Measurements from ENCODE around the gene ARHGAP45.
"Not testable (repeated sequence)": the region's sequence is repeated elsewhere in the genome, so short reads cannot be mapped to it uniquely, and the experiment has no call there.

The ARHGAP45 gene

DNA sequence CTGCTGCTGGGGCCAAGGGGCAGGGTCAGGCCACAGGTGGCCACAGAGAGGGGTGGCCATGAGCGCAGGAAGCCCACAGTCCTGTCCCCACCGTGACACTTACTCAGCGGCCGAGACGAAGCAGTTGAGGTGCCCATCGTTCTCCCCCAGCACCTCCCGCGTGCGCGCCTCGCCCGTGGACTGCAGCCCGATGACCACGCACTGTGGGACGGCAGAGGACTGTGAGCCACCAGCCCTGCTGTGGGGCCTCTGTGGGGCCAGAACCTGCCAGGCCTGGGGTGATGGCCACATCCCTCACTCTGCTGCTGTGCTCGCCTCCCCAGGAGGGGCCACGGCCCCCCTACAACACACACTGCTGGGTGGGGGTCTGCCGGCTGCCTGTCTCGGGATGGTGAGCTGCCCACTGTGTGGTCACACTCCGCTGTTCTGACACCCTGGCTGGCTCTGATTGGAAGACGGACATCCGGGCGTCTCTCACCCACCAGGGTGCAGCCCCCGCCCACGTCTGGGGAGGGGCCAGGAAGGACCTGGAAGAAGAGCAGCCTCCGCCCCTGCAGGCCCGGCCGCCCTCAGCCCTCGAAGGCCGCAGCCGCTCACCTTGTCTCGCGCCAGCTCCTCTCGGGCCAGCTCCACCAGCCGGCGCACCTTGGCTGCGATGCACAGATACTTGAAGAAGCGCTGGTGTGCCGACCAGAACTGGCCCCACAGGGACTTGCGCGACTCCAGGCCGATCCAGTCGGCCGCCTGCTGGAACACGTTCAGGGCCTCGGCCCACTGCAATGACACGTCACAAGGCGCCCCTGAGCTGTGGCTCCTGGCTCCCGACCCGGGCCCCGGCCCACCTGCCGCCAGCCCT, 50.0 kb downstream of the ARHGAP45 start:
- no peak for DNase-seq (ENCODE audit: low spot score)

DNA sequence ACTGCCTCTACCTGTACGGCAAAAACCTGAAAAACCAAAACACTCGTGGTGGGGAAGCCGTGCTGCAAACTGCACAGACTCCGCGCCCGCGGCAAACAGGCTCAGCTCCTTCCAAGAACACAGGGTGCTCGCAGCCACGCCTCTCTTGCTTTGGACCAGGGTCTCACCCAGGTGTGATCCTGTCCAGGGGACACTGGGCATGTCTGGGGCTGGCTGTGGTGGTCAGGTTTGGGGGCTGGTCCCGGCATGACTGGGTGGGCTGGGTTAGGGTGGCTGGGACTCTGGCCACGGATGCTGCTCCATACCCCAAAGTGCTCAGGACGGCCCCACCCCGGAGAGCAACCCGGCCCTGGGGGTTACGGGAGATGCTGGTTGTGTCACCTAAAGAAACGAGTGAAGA, 50.7 kb downstream of the ARHGAP45 start:
- no peak for DNase-seq (ENCODE audit: low spot score)

DNA sequence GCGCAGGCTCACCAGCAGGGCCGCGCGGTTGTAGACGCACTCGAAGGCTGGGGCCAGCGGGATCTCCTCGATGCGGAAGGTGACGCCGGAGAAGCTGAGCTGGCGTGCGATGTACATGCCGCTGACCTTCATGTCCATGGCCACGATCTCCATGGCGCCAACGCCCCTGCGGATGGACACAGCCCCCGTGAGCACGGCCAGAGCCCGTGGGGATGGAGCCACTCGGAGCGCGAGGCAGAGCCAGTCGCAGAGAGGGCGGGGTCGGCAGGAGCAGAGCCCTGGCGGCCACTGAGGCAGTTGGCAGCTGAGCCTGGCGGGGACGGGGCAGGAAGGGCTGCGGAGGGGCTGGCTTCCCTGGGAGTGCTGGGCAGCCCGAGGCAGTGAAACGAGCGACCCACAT, 52.0 kb downstream of the ARHGAP45 start:
- no peak for DNase-seq (ENCODE audit: low spot score)

DNA sequence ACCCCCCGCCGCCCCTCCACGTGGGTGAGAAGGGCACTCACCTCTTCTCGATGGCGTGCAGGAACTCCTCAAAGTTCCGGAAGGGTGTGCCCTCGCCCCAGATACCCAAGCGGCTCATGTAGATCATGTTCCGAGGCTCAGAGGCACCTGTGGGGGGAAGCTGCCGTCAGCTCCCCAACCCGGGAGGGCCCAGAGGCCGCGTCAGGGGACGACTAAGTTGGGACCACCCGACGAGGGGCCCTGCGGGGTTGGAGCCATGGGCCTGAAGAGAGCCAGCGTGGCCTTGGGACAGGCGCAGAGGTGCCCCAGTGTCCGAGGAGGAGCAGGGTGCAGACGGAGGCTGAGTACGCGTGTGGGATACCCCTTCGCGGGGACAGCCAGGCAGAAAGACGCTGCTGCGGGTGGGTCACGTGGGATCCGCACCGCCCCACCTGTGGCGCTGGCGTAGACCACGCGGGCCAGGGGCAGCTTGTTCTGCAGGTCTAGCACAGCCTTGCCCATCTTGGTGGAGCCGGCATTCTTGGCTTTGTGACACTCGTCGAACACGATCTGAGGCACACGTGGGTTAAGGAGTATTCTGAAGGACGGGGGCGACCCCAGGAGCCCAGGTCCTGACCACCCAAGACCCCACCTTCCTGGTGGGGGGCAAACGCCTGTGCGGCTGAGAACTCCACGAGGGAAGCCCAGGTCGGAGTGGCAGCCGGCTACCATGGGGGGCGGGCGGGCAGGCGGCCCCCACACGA, 52.7 kb downstream of the ARHGAP45 start:
- DNase-seq (ENCODE audit: low spot score), result no peak

DNA sequence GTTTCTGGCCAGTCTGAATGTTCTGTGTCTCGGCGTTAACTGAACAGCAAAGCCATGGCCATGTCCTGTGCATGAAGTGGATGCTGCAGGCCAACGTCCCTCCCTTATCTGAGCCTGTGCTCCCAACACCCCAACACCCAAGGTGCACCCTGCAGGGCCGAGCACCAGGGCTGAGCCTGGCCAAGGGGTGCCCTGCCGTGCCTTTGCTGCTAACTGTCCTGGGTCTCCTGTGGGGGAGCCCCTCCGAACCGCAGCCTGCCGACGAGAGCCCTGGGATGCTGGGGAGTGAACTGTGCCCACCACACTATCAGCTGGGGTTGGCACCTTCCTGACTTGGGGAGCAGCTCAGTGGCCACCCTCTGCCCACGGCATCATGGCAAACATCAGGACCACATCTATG, 54.4 kb downstream of the ARHGAP45 start:
- DNase-seq (ENCODE audit: low spot score), result no peak

DNA sequence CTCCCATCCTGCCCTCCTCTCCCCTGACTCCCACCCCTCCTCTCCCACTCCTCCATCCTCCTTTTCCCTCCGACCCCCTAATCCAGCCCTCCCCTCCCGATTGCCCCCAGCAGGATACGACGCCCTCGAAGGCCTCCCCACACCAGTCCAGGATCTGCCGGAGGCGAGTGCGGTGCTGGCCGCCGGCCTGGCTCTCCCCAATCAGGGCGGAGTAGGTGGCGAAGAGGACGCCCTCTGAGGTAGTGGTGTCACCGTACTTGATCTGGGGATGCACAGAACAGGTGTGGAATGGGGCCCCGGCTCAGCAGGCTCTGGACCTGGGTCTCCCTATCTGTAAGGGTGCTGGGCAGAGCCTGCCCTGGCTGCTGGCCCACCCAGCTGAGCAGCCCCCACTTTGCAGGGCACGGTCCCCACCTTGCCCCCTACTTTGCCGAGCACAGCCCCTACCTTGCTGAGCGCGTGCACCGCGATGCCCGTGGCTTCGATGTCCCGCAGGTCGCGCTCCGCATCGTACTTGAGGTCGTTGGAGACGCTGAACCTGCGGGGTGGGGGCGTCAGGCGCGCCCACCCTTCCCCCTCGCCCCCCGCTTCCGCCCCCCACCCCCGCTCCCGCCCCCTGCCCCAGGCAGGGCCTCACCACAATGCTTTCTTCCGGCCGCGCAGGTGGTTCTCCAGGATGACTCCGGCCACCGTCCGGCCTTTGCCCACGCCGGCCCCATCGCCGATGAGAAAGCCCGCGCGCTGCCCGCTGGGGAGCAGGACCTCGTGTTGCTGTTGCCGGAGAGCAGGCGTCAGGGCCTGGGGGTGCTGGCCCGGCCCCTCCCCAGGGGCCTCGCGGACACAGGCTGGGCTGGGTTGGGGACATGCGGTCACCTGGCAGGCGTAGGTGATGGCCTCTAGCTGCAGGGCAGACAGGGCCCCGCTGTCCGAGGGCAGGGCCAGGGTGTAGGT, 55.3 kb downstream of the ARHGAP45 start:
- no peak for DNase-seq (ENCODE audit: low spot score)

DNA sequence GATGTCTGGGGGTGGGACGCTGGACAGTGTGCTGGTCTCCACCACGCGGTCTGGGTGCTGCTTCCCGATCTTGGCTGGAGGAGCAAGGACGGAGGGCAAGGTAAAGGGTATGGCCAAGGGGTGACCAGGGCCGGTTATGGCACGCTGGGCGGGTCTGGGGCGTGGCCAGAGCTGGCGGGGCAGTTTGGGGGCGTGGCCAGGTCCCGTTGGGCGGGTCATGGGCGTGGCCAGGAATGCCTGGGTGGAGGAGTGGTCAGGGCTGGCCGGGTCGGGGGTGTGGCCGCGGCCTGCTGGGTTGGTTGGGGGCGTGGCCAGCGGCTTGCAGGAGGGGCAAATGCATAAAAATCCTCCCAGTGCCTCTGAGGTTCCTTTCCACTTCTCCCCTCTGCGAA, 56.0 kb downstream of the ARHGAP45 start:
- DNase-seq (ENCODE audit: low spot score), result peak; percentile 94

DNA sequence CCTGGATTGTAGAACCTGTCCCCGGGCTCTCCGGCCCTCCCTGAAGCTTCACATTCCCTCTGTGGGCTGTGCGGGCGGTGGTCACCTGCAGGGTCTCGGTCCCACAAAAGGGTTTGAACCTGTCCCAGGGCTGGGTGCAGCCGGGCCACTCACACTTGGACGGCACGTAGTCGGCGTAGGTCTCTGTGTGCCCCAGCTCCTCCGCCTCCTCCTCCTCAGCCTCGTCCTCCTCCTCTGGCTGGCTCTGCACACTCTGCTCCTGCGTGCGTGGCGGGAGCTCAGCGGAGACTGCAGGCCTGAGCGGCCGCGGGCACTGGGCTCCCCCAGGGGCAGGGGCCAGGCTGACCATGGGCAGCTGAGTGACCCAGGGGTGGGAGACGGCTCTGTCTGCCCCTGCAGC, 56.4 kb downstream of the ARHGAP45 start:
- no peak for DNase-seq (ENCODE audit: low spot score)

DNA sequence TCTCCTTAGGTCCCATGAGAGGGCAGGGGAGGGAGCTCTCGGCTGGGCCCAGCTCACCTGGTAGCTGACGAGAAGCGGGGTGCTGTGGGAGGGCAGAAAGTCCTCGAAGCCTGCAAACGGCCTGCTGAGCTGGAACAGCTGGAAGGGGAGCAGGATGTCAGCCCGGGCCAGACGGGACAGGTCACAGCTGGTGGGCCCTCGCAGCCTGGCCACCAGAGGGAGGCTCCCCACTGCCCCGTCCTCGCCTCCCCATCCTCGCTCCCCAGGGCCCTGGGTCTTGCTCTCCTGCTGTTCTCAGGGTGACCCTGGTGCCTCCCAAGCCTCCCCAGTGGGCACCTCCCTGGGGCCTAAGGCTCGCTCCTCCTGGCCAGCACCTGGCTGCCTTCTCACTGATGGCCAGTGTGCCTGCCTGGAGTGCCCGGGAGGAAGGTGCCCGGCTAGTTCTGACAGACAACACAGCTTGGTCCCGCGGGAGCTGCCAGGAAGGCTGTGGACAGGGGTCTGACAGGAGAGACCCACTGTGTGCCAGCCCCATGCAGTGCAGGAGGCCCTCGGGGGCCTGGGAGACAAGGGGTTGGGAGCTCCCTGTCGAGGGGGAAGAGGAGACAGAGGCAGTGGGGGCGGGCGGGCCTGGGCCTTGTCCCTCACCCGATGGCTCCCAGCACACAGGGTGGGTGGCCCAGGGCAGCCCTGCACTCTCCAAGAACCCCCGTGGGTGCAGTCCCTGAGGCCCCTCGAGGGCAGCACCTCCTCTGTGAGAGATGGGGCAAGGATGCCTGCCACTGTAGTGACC, 57.1 kb downstream of the ARHGAP45 start:
- DNase-seq (ENCODE audit: low spot score), result no peak

DNA sequence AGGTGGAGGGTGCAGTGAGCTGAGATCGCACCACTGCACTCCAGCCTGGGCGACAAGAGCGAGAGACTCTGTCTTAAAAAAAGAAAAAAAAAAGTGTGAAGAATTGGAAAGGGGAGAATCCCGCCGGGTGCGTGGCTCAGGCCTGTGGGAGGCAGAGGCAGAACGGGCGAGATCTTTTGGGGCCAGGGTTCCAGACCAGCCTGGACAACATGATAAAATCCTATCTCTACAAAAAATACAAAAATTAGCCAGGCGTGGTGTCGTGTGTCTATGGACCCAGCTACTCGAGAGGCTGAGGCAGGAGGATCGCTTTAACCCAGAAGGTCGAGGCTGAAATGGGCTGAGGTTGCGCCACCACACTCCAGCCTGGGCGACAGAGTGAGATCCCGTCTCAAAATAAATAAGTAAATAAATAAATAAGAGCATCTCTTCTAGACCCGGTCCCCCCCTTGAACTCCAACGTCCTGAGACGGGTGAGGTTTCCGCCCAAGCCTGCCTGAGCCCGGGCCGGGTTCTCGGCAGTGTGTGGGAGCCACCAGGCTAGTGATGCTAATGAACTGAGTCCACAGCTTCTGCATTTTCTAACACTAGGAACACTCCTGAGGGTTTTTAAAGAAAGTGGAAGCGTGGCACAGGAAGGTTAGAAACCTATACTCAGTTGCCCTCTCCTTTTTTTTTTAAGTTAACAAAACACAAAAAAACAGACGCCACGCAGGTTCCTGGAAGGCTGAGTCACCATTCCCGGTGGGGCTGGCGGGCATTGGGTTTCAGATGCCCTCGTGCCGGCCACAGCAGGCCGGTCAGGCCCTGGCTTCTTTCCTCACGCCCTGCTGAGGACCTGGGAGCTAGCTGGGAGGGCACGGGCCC, 58.9 kb downstream of the ARHGAP45 start:
- no peak for DNase-seq (ENCODE audit: low spot score)

DNA sequence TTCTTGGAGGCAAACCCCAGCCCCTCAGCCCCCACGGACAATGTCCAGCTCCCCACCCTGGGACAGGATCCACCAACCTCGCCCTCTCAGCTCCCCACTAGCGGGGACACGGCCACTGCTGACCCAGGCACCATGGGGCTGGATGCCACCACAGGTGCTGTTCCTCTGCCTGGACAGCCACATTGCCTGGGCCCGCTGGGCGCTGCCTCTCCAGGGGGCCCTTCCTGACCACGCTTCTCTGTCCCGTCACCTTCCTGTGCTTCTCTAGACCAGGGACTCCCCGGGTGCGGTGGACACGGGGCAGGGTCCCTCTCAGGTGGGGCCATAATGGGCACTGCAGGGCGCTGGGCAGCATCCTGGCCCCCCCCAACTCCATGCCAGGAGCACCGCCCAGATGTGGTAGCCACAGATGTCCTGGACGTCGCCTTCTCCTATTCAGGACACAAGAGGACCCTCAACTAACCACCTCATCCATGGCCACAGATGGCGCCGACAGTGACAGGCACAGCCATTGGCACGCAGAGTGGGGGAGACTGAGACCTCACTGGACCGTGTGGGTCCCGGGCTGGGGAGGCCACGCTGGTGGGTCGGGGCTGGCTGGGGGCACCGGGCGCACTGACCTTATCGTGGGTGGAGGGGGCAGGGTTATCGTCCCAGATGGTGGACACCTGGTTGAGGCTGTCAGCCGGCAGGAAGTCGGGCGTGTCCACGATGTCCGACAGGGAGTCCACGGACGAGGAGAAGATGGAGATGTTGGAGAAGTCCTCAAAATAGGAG, 60.2 kb downstream of the ARHGAP45 start:
- no peak for DNase-seq (ENCODE audit: low spot score)

DNA sequence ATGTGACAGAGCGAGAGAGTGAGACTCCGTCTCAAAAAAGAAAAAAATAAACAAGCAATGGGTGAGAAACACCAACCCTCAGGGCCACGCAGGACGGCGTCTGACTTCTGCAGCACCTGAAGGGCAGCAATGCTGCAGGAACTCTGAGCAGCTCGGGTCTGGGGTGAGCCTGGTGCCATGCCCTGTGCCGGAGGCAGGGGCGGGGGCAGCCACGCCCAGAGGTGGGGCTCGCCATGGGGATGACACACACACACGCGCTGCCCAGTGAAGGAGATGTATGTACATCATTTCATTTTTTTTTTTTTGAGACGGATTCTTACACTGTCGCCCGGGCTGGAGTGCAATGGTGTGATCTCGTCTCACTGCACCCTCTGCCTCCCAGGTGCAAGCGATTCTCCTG, 61.1 kb downstream of the ARHGAP45 start:
- no peak for DNase-seq (ENCODE audit: low spot score)

DNA sequence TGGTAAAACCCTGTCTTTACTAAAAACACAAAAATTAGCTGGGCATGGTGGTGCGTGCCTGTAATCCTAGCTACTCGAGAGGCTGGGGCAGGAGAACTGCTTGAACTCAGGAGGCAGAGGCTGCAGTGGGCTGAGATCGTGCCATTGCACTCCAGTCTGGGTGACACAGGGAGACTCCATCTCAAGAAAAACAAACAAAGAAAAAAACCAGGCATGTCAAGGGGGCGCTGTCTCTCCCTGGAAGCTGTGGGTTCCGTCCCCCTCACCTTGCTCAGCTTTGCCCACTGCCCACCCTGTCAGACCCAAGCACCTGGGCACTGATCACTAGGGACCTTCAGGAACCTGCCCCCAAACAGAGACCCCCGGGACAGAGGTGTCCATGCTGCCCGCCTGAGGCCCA, 62.1 kb downstream of the ARHGAP45 start:
- not testable (repeated sequence) for DNase-seq (ENCODE audit: low spot score)

DNA sequence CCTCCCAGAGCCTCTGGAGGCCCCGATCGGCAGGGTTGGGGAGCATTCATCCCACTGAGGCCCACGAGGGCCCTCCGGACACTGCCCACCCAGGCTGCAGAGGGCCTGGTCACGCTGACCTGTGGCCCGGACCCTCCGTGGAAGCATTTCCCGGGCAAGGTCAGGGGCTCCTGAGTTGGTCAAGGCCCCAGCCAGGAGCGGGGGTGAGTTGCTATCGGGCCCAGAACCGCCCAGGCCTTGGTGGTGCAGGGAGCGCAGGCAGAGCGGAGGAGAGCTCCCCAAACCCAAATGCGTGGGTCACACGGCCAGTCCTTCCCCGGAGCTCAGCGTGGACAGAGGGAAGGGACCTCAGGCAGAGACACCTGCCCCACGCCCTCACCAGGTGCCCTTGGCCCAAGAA, 62.6 kb downstream of the ARHGAP45 start:
- DNase-seq (ENCODE audit: low spot score), result no peak

DNA sequence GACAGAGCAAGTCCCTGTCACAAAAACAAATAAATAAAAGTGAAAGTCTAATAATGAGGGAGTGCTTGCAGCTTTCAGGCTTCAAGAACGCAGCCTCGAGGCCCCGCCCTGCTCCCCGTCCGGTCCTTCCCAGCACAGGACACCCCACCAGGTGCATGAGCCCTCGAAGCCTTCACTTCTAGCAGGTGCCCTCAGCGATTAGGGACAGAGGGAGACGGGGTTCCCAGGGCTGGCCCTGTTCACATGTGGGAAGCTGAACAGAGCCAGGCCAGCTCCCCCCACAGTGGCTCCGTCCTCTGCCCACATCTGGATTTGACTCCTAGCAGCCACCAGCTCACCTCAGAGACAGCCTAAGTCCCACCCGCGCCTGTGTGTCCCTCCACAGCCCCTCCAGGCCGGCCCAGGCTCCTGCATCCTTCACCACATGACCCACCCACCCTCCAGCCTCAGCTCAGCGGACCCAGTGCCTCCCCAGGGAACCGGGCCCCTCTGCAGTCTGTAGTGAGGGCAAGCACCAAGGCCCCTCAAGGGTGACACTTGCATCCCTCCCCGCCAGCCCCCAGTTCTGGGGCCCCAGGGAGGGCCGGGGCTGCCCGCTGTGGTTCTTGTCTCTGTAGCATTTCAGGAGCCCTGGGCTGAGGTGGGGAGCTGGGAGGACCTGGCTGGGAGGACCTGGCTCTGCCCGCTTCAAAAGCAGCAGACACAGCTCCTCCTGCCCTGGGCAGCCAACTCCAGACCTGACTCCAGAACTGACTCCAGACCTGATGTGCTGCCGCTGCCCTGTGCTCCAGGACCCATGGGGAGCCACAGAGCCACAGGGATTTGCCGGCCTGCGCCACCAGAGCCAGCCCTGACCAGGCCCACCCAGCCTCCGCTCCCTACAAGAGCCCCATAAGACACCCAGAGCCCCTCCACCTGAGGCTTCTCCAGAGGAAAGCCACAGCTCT, 64.1 kb downstream of the ARHGAP45 start:
- DNase-seq (ENCODE audit: low spot score), result no peak

DNA sequence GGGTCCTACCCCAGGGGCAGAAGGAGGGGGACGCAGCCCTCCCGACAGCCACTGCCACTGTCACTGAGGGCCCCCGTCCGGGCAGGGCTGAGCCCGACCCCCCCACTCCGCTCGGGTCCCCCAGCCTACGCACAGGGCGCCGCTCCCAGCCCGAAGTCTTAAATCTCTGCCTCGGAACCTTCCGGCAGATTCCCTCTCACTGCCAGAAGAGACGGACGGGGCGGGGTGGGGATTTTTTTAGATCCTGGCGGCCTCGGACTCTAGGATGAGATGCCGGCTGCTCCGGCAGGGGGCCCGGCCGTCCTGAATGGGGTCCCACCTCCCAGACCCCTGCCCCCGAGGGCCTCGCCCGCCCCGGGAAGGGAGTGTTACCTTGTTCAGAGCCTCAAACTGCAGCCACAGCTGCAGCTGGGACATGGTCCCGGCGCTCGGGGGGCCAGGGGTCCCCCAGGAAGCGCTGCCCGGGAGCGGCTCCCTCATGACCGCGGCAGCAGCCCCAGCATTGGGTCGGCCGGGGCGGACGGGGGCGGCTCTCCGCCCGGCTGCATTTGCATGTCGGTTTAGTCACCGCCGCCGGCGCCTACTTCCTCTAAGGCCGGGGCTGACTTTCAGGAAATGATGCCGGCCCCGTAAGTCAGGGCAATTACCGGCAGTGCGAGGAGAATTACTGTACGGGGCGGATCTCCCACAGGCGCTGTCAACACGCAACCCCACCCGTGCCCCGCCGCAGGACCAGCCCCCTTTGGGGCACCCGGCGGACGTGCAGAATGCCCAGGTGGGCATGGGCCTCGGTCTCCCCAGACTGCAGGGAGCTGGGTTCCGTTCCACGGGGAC, 65.0 kb downstream of the ARHGAP45 start:
- peak; percentile 40 for DNase-seq (ENCODE audit: low spot score)

DNA sequence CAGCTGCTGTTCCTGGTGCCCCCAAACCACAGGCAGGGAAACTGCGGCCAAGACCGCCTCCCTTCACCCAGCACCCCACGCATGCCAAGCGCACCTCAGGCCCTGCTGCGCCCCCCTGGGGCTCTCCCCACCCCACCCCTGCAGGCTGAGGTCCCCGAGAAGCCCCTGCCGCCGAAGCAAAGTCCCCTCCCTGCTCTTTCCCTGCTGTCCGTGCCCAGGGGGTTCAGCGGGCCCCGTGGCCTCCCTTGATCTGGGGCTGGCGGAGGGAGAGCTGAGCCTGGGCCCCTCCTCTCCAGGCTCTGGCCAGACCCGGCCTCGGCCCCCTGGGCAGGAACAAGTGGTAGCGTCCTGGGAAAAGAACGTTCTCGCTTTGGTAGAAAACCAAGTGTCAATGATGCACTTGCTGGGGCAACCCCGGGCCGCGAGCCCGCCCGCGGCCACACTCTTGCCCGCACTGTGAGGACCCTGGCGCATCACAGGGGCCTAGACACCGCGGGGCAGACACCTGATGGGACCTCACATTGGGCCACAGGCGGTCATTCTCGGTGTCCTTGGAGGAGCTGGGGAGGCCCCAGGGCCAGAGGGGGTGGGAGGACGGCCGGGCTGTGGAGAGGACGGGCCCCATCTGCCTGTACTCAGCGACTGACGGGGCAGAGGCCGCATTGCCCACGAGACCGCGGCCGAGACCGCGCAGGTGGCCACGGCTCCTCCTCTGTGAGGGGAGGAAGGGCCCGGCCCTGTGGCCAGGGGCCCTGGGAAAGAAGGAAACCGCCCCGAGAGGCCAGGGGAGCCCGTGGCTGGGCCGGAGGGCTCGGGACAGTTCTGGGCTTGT, 65.8 kb downstream of the ARHGAP45 start:
- DNase-seq (ENCODE audit: low spot score), result no peak

Data from COLO829 (cell line).